Measurements from ENCODE around the gene PLET1.

The PLET1 gene

DNA sequence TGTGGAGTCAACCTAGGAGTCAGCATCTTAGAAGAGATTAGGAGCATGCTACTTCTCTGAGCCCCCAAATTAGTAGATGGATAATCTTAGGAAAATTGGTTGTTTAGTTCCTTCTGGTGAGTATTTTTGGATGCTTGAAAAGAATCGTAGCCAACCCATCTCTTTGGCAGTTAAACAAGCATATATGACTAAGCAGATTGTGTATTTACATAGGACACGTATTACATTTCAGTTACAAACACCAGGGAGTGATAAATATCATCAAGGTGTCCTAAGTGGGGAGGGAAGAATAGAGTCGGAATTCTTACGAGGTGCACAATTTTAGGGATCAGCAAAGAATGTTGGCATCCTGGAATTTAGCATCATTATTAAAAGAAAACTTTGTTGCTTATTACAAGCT is 13.5 kb downstream of the PLET1 start:
- in situ Hi-C loops (cut with MboI; ENCODE audit: low sequenced_read_pairs): no loop called here

- in situ Hi-C loops (cut with MboI; ENCODE audit: low sequenced_read_pairs): no loop called here
Observed at GRCh38 chr11:112241486-112241885, 19.2 kb downstream of the PLET1 start.

DNA sequence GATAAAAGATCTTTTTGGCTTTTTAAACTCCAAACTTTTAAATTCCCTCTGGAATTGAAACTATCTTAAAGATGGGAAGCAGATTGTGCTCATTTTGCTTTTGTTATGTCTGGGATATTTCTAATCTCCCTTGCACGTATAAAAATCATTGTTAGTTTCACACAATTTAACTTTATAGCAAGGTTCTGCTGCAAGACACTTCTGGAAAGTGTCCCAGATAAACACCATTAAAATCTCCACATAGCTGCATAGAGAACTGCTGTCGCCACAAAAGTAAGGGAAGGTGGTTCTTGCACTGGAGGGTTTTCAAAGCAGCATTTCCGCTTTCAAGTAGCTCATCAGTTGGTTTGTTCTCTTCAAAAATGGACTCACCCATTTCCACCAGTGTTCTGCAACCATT is 22.6 kb downstream of the PLET1 start:
- in situ Hi-C loops (cut with MboI; ENCODE audit: low sequenced_read_pairs): no loop called here

DNA sequence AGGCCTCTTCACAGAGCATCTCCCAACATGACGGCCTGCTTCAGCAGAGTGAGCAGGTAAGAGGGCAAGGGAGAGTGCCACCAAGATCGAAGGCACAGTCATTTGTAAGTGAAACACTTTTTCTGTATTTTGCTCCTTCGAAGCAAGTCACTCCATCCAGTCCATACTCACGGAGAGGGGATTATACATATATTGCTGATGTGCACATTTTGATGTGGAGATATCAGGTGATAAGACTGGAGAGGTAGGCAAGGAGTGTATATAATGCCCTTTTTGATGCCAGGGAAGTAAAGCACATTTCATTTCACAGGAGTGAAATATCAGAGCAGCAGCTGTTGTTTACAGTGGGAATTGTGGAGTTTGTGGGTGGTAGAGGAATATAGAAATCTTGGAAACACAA is 23.2 kb downstream of the PLET1 start:
- in situ Hi-C loops (cut with MboI; ENCODE audit: low sequenced_read_pairs): no loop called here

DNA sequence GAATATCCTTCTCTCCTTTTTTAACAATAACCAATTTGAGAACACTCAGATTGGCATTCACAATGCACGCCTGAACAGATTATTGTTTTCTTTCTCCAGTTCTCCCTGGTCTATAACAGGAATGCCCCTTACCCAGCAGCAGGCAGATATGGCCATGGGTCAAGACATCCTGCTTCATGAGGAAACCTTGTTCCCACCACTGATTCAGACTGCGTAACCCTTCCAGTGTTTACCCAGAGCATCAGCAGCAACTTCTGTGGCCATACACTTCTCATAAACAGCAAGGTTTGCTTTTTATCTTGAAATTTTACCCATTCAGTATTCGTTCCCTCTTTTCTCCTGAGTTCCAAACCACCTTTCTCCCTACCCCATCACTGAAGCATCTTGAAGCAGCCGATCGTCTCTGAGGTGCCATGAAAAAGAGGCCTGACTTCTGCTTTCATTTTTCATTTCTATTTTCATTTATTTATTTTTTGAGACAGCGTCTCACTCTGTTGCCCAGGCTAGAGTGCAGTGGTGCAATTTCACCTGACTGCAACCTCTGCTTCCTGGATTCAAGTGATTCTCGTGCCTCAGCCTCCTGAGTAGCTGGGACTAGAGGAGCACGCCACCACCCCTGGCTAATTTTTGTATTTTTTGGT is 24.8 kb downstream of the PLET1 start:
- in situ Hi-C loops (cut with MboI; ENCODE audit: low sequenced_read_pairs): no loop called here

GRCh38 chr11:112231952-112232351 is 28.7 kb downstream of the PLET1 start:
- in situ Hi-C loops (cut with MboI; ENCODE audit: low sequenced_read_pairs): no loop called here

DNA sequence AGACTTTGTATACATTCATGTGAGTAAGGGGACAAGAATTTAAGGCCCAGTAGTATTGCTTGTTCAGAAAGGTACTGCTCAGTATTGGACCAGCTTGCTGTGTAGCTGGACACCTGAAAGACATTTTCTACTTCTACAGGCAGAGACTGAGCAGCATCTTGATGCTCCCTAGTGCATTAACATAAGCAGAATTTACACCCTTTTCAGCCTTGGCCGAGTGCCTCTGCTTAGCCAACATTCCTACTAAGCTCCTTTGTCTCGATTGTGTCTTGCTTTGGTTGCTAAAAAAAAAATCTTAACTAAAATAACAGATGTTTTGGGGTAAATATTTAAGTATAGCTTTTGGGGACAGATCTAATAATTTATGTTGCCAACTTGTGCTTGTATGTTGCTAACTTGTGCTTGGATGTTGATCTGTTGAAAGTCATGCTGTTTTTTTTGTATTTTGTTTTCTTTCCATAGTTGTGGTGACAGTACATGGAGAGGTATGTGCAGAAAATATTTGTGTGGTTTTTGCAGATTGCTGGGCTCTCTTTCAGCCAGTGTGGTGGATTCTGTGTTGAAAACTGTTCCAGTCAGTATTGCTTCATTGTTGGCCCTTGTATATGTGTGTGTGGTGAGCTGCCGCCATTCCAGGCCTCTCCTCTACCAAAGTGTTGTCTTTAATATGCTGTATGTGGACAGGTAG is 30.8 kb downstream of the PLET1 start:
- in situ Hi-C loops (cut with MboI; ENCODE audit: low sequenced_read_pairs): no loop called here

- in situ Hi-C loops (cut with MboI; ENCODE audit: low sequenced_read_pairs): no loop called here
Observed at GRCh38 chr11:112229159-112229558, 31.5 kb downstream of the PLET1 start.

- in situ Hi-C loops (cut with MboI; ENCODE audit: low sequenced_read_pairs): no loop called here
Observed at GRCh38 chr11:112228706-112229105, 32.0 kb downstream of the PLET1 start.

DNA sequence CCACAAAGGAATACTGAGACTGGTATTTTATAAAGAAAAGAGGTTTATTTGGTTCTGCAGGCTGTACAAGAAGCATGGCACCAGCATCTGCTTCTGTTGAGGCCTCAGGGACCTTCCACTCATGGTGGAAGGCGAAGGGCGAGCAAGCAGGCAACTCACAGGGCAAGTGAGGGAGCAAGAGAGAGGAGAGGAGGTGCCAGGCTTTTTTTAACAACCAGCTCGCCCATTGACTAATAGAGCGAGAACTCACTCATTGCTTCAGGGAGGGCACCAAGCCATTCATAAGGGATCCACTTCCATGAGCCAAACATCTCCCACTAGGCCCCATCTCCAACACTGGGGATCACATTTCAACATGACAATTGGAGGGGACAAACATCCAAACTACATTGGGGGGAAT is 33.2 kb downstream of the PLET1 start:
- in situ Hi-C loops (cut with MboI; ENCODE audit: low sequenced_read_pairs): no loop called here

GRCh38 chr11:112226831-112227401 is 33.7 kb downstream of the PLET1 start:
- in situ Hi-C loops (cut with MboI; ENCODE audit: low sequenced_read_pairs): no loop called here

GRCh38 chr11:112226062-112226830 is 34.4 kb downstream of the PLET1 start, which contains the start of gene PTS:
PTS (plus strand) TSS chr11:112226428; CDS start chr11:112226444, 16 bp downstream.
- in situ Hi-C loops (cut with MboI; ENCODE audit: low sequenced_read_pairs): no loop called here

- in situ Hi-C loops (cut with MboI; ENCODE audit: low sequenced_read_pairs): no loop called here
Observed at GRCh38 chr11:112225753-112226061, 35.0 kb downstream of the PLET1 start.

GRCh38 chr11:112223754-112224532 is 36.7 kb downstream of the PLET1 start:
- in situ Hi-C loops (cut with MboI; ENCODE audit: low sequenced_read_pairs): no loop called here

DNA sequence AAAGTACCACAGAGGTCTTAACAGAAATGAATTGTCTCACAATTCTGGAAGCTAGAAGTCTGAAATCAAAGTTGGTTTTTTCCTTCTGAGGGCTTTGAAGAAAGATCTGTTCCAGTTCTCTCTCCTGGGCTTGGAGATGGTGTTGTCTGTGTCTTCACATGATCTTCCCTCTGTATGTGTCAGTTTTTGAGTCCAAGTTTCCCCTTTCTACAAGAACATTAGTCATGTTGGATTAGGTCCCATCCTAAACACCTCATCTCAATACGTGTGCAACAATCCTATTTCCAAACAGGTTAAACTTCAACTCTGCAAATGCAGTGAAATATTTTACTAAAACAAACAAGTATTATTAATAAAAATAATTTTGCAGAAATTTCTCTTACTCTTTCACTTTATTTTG is 37.5 kb downstream of the PLET1 start:
- in situ Hi-C loops (cut with MboI; ENCODE audit: low sequenced_read_pairs): no loop called here

- in situ Hi-C loops (cut with MboI; ENCODE audit: low sequenced_read_pairs): no loop called here
Observed at GRCh38 chr11:112222303-112222702, 38.4 kb downstream of the PLET1 start.

DNA sequence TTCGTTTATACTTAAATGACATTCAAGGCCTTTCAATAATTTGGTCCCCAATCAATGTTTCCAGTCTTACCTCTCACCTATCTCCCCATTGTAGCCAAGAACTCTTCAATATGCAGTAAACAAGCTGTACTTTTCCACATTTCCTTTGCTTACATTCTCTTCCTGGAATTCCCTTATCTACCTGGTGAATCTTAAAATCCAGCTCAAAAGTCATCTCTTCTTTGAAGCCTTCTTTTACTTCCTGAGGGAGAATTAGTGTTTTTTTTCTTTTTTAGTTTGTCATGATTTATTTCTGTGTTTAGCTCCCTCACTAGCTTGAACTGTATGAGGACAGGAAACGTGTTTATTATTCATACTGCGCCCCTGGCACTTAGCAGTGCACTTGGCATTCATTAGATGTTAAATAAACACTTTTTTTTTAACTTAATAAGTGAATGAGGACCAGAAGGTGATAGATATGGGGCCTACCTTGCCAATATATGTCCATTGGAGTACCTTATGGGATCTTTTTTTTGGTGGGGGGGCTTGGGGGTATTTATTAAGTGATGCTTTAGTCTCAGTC is 39.3 kb downstream of the PLET1 start:
- in situ Hi-C loops (cut with MboI; ENCODE audit: low sequenced_read_pairs): no loop called here

GRCh38 chr11:112219476-112220232 is 41.0 kb downstream of the PLET1 start:
- in situ Hi-C loops (cut with MboI; ENCODE audit: low sequenced_read_pairs): no loop called here

GRCh38 chr11:112216561-112217105 is 44.0 kb downstream of the PLET1 start:
- in situ Hi-C loops (cut with MboI; ENCODE audit: low sequenced_read_pairs): no loop called here

DNA sequence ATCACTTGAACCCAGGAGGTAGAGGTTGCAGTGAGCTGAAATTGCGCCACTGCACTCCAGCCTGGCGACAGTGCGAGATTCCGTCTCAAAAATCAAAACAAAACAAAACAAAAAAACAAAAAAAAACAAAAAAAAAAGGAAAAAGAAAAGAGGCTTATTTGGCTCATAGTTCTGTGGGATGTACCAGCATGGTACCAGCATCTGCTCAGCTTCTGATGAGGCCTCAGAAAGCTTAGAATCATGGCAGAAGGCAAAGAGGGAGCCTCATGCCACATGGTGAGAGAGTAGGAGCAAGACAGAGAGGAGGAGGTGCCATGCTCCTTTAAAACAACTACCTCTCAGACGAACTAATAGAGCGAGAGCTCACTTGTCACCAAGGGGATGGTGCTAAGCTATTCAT is 45.0 kb downstream of the PLET1 start:
- in situ Hi-C loops (cut with MboI; ENCODE audit: low sequenced_read_pairs): no loop called here

Measured in hTERT RPE-1 (cell line).